GM19438 (cell line): ENCODE measurements around the gene TTLL12.
A peak's percentile ranks its signal among the peaks of the same experiment; 100 is the strongest.
"Not testable (repeated sequence)": the region's sequence is repeated elsewhere in the genome, so short reads cannot be mapped to it uniquely, and the experiment has no call there.

Source experiments
- ATAC-seq: cut with Tn5 transposase; IDR thresholded peaks from one replicate; pipeline ENCODE4 v1.9.1; 2021; ENCODE audit warnings: low read depth; ENCODE audit not compliant: unreplicated experiment

The TTLL12 gene

DNA sequence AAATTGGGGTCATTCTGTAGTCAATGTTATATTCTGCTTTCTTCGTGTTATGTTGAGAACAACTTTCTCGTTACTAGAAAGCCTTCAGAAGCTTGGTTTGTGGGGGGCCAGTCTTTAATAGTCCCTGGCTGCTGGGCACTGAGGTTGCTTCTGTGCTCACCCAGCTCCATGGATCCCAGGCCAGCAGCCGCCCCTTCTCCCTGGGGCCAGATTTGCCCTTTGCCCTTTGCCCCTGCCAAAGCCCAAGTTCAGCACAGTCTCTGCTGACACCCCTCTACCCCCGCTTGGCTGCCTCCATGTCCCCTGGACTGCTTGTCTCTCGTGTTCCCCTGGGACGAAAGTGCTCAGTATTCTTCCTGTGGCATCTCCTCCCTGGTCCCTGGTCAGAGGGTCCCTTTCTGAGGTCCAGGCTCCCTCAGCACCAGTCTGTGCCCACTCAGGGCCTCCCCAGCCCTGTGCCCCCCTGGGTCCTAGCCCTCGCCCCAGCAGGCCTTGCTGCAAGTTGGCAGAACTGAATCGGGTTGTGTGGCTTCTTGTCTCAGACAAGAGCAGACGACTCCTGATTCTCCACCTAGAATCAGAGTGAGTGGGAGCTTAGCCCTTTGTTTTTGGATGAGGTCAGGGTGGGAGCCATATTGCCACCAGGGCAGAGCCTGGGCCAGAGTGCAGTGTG, 28.9 kb downstream of the TTLL12 start:
- ATAC-seq, result no peak

DNA sequence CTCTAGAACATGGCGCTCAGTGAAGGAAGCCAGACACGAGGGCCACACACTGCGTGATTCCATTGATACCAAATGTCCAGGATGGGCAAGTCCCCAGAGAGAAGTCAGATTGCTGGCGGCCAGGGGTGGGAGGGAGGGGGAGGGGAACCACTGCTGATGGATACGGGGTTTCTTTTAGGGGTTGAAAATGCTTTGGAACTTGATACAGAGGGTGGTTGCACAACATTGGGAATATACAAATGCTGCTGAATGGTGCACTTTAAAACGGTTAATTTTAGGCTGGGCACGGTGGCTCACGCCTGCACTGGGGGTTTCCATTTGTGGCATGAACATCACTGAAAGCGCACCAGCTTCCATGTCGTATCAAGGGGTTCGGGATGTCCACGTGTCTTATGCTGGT, 30.5 kb downstream of the TTLL12 start:
- no peak for ATAC-seq

DNA sequence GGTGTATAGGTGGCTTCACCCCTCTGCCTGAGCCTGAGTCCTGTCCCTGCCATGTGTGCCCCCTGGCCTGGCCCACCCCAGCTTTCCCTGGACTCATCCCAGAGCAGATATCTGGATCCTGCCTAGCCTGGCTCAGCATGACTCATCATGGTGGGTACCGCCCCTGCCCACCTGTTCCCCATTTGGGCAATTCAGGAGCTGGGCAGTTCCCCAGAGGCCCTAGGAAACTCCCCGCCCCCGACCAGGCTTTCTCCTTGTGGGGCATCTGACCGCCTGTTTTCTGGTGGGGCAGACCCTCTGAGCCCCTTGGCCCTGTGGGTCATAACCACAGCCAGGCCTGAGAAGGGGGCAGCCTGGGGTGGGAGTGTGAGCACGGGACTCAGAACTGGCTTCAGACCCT, 31.1 kb downstream of the TTLL12 start:
- no peak for ATAC-seq

DNA sequence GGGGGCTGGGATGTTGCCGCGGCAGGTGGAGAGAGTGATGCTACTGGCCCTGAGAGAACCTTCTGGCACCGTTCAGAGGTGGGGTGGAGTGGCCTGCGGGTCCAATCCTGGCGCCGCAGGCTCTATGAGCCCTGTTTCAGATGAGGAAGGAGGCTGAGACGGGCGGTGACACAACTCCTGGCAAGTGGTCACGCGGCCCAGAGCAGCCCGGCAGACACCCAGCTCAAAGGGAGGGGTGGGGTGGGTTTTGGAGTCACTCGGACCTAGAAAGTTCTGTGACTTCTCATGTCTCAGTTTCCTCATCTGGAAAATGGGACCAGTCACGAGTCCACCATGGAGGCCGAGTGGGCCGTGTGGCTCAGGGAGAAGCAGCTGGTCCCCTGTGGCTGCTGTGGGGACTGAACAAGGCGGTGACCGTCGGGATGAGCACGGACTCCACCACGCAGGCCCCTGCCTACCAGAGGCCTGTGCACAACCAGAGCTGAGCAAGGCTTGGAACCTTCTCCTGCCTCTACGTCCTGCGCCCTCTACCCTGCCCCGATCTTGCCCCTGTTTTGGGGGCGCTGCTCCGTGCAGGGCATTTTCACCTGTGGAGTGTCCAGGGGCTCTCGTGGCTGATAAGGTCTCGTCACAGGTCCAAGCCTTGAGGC, 31.9 kb downstream of the TTLL12 start:
- no peak for ATAC-seq

DNA sequence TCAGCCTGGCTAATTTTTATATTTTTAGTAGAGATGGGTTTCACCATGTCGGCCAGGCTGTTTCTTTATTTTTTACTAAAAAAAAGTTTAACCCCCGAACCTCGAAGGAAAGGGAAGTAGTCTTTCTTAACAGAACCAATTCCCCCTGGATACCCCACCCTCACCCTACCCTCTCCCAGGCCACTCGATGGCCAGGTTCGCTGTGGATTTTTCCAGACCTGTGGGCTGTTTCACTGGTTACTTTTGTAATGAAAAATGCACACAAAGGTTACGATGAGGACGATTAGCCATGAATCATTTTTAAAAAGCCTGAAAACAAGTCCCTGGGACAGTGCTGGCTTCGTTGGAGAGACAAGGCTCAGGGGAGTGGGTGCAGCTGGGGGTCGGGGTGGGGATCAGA, 33.0 kb downstream of the TTLL12 start:
- no peak for ATAC-seq

DNA sequence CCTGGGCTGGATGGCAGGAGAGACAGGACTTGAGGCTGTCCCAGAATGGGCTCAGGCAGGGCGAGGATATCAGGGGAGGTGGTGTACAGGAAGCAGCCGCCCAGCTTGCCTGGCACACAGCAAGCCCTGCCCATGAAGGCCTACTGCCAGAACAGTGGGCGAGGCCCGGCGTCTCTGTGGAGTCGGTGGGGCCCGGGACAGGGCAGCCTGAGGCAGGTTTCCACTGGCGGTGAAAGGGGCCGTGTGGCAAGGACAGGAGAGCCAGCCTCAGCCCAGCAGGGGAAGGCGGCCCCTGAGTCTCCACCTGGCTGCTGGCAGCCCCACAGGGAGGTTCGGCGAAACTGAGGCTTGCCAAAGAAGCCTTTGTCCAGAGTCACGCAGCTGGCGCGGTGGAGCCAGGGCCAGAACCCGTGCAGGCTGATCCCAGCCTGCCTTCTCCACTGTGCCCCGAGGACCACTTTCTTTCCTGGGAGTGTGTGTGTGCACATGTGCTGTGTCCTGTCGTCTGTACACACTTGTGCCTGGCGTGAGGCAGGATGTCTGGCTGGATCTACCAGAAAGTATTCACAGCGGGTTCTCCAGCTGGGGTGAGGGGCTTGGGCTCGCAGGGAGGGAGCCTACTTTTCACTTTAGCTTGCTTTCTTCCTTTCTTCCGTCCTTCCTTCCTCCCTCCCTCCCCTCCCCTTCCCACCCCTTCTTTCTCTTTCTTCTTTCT, 34.4 kb downstream of the TTLL12 start:
- ATAC-seq, result no peak

DNA sequence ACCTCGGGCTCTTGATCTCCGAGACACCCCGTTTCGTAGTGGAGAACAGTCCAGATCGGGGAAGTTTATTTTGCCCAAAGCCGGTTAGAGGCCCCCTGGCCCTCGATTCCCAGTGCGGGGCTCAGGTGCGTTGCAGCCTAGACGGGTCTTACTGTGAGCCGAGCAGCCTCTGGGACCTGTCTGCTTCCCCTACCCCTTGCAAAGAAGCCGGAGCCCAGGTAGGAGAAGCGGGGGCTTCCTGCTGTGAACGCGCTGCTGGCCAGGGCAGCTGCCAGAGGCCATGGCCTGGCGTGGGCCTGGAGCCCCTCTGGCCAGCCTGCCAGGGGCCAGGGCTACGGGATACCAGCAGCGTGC, 35.0 kb downstream of the TTLL12 start:
- no peak for ATAC-seq

DNA sequence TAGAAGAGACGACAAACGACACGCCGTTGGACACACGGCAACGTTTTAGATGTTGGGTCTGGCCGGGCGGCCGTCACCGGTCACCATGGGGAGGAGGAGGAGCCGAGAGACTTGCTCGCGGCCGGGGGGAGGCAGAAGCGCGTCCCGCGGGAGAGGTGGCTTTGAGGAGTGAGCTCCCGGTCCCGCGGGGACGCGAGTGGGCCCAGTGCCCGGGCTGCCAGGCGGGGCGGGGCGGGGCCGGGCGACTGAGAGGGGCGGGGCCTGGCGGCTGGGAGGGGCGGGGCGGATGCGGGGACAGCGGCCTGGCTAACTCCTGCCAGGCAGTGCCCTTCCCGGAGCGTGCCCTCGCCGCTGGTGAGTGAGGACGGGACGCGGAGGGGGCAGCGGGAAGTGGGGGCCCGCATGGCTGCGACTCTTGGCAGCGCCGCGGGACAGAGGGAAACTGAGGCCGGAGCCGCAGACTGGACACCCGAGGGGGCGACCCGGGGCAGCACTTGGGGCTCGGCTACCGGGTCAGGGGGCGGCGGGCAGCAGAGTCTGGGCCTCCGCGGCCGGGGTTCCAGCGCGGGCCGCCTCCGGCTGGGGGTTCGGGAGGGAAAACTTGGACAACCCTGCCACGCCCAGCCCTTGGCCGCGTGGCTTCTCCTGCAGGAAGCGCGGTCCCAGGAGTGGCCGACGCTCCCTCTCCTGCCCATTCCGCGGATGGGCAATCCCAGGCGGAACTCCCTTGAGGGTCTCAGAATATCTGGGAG, 35.5 kb downstream of the TTLL12 start, which contains the start of gene TSPO:
Gene TSPO, plus strand, starts transcription at position 309 of the 752 bp plus-strand sequence. CDS start 7,680 bp downstream, outside the sequence.
- ATAC-seq, result no peak

DNA sequence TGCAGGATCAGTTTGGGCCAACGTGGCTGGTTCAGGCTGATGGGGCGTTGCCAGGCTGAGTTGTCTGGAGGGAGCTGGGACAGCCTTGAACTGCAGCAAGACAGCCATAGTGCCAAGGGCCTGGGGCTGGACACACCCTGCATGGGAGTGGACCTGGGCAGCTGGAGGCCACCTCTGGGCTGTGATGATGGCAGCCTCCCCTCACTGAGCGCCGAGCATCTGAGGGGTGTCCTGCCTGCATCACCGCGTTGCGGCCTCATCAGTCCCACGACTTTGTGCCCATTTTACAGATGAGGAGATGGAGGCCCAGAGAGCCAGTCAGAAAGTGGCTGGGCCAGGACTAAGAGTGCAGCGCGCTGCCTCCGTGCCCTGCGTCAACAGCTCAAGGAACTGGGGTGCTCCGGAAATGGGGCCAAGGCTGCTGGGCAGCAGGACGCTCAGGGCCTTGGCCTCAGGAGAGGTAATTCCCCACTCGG, 36.2 kb downstream of the TTLL12 start:
- ATAC-seq, result no peak

DNA sequence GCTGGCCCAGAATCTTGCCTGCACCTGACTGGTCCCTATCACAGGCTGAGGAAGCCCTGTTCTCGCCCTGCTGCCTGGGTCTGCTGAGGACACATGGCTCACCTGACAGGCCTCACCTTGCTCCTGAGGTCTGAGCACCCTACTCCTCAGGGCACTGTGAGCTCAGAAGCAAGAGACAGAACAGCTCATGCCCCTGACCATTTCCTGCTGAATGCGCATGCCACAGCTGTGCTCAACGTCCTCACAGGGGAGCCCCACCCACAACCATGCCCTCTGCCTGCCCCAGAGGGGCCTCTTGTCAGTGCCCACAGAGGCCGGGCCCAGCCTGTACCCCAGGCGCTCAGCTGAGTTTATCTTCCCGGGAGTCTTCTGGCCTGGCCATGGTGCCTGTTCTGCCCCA, 38.4 kb downstream of the TTLL12 start:
- no peak for ATAC-seq

DNA sequence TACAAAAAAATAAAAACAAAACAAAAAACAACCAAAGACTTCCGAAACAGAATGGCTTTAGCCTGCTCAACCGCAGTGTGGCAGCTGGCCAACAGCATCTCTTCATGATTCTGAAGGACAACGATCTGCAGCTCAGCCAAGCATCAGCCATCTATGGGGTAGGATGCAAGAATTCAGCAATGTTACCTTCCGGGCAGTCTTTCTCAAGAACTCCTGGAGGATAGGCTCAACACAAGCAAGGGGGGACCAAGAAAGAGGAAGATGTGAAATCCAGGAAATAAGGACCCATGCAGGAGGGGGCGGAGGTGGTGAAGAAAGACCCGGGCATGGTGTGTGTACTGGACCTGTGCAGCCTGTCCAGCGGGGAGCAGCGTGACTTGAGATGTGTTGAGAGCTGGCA, 39.1 kb downstream of the TTLL12 start:
- ATAC-seq, result no peak

DNA sequence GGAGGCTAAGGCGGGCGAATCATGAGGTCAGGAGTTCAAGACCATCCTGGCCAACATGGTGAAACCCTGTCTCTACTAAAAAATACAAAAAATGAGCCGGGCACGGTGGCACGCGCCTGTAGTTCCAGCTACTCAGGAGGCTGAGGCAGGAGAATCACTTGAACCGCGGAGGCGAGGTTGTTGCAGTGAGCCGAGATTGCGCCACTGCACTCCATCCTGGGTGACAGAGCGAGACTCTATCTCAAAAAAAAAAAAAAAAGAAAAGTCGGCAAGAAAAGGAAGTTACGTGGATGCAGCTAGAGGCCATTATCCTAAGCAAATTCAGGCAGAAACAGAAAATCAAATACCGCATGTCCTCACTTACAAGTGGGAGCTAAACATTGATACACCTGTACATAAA, 40.6 kb downstream of the TTLL12 start:
- ATAC-seq, result not testable (repeated sequence)

DNA sequence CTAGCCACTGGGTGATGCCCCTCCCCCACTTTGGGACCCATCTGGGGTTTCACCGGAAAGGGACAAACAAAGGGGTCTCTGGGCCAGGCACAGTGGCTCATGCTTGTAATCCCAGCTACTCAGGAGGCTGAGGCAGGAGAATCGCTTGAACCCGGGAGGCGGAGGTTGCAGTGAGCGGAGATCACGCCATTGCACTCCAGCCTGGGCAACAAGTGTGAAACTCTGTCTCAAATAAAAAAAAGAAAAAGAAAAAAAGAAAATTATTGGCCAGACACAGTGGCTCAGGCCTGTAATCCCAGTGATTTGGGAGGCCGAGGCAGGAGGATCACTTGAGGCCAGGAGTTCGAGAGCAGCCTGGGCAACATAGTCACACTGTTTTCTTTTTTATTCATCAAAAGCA, 41.6 kb downstream of the TTLL12 start:
- not testable (repeated sequence) for ATAC-seq

DNA sequence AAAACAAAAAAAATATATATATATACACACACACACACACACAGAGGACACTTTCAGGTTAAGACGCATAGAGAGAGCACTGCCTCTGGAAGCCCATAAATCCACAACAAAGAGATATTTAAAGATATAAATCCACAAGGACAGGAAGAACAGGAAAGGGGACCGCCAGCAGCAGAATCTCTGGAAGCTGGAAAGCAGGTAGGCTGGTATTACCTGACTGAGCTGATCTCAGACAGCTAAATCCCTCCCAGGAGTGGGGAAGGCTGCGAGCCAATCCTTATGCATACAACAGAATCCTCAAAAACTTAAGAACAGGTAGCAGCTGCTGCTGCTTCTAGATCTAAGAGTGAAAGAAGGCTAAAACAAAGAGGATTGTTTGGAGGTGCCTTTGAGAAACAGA, 42.0 kb downstream of the TTLL12 start:
- ATAC-seq, result no peak

DNA sequence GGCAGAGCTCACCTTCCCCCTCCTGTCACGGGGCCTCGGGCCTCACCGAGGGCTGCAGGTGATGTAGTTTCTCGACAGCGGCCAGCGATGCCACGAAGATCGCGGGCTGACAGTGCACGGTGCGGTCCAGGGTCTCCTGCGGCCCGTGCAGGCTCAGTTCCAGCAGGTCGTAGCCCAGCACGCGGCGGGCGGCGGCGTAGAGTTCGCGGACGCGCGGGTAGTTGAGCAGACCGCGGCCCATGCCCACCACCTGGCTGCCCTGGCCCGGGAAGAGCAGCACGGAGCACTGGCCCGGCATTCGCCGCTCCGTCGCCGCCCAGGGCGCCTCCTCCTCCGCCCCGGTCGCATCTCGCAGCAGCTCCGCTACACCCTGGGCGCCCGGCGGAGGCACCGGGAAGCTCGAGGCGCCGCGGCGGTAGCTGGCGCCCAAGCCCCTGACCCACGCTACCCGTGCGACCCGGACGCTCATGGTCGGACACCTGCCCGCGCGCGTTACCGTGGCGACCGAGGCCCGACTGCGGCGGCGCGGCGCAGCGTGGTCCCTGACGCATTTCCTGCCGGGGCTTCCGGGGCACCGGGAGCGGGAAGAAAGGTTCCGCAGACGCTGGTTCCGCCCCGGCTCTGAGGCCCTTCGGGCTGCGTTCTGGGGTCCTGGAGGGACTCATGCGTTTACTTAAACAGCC, 43.9 kb downstream of the TTLL12 start, which contains the start of gene MCAT:
Gene MCAT, minus strand, starts transcription at position 519 of the 683 bp plus-strand sequence. Its CDS starts 50 bp downstream, at position 469.
- ATAC-seq, result peak; percentile 53

DNA sequence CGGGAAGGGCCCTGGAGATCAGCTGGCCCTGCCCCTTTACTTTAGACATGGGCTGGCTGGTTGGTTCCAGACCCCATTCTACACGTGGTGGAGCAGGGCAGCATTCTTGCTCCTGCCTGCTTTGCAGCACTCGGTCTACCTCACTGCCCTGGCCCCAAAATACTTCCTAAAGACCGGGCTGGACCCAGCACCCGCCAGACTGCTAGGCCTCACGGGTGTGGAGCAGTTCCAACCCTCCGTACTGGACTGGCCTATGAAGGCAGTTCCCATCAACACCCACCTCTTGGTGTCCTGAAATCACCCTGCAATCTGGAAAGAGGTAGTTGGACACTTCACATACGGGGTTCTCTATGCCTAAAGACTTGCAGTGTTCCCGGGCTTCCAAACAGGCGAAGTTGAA, 50.1 kb downstream of the TTLL12 start:
- no peak for ATAC-seq

DNA sequence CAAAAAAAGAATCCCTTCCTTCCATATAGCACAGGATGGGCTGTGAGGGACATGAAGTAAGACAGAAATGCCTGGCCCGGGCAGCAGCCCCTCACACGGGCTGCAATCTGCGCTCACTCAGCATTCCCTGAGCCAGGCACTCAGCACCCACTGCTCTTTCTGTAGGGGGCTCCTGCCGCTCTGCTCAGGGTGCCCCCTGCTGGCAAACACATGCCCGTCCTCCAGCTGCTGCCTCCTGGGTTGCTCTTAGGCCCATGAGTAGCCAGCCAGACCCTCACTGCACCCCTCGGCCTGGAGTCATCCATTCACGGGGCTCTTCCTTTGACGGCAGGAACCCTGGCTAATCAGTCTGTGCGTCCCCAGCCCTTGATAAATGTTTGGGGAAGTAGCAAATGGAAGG, 50.7 kb downstream of the TTLL12 start:
- ATAC-seq, result no peak

DNA sequence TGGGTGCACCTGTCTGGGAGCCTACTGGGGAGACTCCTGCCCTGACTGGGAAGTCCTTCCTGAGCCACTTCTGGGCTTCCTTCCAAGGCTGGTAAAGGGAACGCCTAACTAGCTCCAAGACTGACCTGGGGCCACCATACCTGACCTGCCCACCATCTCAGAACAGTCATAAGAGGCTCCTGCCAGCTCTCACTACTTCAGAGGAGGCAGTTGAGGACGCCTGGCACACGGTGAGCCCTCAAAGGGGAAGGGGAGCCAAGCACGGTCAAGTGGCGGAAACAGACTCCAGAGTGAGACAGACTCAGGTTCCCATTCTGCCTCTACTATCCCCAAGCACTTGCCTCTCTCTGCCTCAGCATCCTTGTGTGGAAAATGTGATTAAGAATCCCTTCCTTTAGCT, 51.4 kb downstream of the TTLL12 start:
- ATAC-seq, result no peak

DNA sequence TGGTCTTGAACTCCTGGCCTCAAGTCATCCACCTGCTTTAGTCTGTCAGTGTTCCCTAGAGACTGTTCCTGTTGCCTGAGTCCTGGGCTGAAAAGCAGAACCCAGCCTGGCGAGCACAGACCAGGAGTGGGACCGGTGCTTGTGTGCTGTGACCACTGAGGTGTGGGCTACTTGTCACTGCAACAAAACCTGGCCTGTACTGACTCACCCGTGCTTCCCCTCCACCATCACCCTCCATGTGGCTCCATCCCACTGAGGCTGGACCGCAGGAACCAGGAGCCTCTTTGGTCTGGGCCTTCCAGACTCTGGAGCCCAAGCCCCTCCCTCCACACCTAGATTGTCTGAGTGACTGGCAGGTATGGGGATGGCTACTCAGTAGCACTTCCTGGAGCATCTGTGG, 52.4 kb downstream of the TTLL12 start:
- no peak for ATAC-seq

DNA sequence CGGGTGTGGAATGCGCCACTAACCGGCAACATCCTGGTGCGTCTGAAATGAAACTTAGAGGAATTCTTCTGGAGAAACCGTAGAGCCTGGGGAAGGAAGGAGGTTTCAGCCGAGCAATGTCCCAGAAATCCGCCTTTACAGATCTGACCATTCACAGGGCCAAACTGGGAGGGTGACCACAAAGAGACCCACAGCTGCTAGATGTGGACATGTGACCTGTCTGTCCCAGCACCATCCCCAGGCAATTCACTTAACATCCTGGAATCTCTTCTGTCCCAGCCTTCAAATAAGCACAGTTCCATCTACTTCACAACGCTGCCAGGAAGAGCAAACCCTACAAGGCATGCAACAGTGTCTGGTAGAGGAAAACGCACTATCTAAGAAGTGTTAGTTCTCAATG, 53.5 kb downstream of the TTLL12 start:
- no peak for ATAC-seq
